Loucy (cell line): ENCODE data around the gene PSMD1.

ENCODE experiments used
- EZH2phosphoT487 ChIP-seq: fragments of 200-600 bp; IDR thresholded peaks from 2 replicates; pipeline ENCODE4 v1.6.1; 2018; ENCODE audit warnings: antibody characterized with exemption, mild to moderate bottlenecking, moderate library complexity, borderline replicate concordance
- TF ChIP-seq, protein P1 (sequence below): fragments of 200-600 bp; sonication (generic); conservative IDR thresholded peaks from 2 replicates; pipeline ENCODE4 v1.5.1; 2014; ENCODE audit warnings: mild to moderate bottlenecking, antibody characterized with exemption, low read length

GRCh38 chr2:231032575-231033140 is 24.0 kb upstream of the PSMD1 start:
- TF ChIP-seq, protein P1, sequence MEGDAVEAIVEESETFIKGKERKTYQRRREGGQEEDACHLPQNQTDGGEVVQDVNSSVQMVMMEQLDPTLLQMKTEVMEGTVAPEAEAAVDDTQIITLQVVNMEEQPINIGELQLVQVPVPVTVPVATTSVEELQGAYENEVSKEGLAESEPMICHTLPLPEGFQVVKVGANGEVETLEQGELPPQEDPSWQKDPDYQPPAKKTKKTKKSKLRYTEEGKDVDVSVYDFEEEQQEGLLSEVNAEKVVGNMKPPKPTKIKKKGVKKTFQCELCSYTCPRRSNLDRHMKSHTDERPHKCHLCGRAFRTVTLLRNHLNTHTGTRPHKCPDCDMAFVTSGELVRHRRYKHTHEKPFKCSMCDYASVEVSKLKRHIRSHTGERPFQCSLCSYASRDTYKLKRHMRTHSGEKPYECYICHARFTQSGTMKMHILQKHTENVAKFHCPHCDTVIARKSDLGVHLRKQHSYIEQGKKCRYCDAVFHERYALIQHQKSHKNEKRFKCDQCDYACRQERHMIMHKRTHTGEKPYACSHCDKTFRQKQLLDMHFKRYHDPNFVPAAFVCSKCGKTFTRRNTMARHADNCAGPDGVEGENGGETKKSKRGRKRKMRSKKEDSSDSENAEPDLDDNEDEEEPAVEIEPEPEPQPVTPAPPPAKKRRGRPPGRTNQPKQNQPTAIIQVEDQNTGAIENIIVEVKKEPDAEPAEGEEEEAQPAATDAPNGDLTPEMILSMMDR = no peak
- TF ChIP-seq EZH2phosphoT487 = no peak
